Anterior cingulate cortex (tissue), 58 donors: ENCODE results near the gene LMNA.

Source experiments
- DNase-seq, 58 donors: peaks; one replicate each; lab custom pipeline; 2025; lab: John Stamatoyannopoulos, UW

LMNA gene

DNA sequence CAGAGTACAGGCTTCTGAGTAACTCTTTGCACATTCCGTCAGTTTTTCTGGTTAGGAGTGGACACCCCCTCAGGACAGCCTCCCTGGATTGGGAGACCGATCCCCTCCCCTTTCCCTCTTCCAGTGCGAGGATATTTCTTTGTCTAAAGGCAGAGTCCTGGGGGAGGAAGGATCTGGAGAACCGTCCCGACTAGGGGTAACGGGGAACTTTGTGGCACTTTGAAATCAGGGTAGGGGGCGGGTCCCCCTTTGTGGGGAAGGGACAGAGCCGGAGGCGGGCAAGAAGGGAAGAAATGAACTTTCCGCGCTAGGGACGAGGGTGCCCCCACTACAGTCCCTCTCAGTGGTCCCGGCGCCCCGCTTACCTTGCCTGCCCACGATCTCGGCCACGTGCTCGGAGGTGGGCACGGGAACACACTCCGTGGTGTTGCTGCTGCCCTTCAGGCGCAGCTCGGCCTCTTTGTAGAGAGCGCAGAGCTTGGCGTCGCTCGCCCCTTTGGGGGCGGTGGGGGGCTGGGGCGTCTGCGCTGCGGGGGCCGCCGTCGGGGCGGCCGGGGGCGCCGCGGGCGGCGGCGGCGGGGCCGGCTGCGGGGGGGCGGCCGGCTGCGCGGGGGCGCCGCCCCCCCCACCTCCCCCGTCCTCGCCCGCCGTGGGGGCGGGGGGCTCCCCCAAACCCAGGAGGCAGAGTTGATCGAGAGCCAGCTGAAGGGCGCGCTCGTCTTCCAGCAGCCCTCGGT, 33.2 kb upstream of the LMNA start:
- DNase-seq = peak in 1 of 58 donors; percentile 19

DNA sequence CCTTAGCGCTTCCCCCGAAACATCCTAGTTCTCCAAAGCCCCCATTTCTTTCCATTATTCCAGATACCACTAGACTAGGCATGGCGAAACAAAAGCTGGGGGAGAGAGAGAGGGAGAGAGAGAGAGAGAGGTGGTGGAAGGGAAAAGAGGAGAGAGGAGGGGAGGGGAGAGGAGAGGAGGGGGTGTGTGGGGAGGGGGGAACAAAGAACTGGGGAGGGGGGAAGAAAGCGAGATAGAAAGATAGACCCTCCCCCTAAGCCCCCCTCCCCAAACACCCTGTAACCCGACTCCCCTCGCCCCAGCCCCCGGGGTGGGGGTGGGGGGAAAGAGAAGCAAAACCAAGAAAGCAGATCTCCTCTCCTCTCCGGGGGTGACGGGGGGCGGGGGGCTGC, 32.6 kb upstream of the LMNA start:
- no peak for DNase-seq

DNA sequence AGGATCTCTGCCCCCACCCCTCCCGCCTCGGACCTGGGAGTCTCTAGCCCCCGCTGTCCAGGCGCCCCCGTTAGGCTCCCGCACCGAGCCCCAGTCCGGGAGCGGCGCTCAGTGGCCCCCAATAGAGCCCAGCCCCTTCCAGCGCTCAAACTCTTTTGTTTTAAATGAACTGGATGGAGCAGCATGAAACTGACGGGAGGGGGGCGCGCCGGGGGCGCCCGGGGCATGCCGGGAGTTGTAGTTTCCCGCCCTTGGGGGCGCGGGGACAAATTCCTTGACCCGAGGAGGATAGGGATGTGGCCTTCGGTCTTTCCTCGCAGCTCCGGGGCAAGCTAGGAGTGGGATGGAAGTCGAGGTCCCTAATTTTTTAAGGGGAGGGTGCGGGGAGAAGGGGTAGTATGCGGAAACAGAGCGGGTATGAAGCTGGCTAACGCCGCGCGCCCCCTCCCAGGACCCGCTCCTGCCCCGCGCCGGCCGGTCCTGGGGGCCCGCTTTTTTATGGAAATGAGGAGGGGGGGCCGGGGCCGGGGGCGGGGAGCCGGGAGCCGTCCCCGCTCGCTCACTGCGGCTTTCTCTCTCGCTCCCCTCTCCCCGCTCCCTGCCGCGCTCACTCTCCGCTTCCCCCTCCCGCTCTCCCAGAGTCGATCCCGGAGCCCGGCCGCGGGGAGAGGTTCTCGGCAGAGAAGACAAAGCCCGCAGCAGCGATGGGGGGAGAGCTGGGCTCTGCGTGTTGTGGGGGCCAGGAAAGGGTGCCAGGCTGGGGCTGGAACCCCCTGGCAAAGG, 32.0 kb upstream of the LMNA start, which contains the start of gene MEX3A:
MEX3A (minus strand) TSS at position 157 of the 783 bp plus-strand sequence. CDS start 467 bp downstream, outside the sequence.
- peak in 56 of 58 donors; percentile 13 to 80 (median 64) for DNase-seq

DNA sequence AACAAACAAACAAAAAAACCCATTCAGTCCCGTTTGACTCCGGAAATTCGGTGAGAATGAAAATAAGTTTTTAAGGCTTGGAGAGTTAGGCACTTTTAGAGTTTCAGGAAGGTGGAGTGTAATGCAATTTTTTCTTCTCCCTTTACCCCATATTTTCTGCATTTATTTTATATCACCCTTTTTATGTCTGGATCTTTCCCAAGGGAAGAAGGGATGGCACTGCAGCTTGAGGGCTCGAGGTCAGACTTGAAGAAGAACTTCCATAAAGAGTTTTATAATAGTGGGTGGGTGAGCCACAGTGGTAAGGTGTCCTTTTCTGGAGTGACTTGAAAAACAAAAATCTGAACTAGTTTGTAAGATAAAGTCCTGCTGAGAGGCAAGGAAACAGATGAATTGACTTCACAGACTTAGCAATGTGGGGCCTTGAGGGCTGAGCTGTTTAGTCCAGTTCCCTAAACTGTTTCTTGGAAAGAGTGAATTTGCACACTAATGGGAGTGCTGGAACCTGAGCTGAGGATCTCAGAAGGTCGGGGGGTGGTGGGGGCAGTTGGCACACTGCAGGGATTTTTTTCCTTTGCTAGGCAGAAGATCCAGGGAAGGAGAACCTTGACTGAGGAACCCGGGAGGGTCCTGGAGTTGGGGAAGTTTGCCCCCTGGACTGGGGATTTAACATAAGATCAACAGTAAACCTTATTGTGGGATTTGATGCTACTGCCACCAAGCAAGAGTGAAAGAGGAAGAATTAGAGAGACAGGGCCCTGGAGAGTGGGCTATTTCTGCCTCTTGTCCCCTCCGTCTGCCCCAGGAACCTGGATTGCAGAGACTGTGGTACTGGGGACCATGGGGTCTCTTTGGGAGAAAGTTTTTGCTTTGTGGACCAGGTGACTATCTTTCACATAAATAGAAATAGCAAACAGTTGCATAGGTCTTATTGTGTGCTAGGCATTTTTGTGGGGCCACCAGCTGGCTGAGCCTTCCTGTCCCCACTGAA, 30.4 kb upstream of the LMNA start:
- DNase-seq = no peak

DNA sequence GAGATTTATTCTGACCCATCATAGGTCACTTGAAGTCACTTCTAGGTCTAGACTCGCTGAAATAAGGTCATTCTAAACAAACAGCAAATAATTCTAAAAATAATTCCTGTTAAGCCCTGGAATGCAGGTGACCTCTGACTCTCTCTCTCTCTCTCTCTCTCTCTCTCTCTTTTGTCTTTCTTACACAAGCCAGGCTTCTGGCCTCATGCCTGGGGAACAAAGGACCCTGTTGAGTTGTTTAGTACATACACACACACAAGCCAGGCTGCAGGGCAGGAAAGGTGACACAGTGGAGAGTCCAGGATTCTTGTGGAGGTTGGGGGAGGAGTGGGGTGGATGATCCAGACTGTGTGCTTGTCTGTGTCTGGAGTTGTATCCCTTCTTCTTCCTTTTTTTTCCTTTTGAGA, 28.3 kb upstream of the LMNA start:
- DNase-seq = no peak

DNA sequence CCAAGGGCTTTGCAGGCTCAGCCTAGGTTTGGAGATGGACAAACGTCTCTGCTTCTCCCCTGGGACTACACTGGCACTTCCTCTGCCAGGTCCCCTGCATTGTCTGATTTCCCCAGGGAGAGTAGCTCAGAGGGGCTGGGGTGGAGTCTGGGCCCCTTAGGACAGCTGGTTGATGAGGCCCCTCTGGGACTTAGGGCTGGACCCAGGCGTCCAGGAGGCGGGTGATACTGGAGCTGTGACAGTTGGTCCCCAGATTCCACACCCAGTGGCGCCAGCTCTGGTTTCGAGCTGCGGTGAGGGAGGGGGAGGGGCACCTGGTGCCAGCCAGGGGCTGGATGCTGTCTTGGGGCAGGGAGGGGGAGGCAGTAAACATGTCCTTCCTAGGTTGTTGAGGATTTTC, 24.8 kb upstream of the LMNA start:
- DNase-seq = no peak

DNA sequence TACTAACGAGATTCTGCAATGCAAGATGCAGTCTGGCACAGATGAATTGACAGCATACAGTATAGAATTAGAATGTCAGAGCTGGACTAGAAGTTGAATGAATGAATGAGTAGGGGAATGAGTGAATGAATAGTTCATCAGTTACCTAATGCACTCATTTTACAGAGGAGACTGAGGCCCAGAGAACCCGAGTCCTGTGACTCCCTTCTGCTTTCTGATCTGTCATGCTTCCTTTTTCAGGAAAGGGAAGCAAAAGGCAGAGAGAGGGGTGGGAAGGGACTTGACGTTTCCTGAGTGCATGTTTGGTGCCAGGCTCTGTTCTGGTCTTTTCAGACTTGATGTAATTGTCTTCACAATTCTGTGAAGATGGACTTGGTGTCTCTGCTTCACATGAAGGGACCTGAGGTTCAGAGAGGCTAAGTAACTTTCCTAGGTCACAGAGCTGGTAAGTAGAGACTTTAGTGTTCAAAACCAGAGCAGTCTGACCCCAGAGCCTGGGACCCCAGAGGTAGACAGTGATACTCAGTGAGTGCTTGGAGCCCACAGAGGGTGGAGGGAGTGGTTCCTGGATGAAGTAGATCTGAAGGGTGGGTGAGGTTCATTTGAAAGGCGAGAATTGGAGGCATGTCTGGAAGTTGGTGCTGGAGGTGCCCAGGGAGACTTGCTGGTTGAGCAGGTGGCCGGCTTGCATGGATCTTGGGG, 24.2 kb upstream of the LMNA start:
- peak in 2 of 58 donors; percentile 13 to 19 for DNase-seq

DNA sequence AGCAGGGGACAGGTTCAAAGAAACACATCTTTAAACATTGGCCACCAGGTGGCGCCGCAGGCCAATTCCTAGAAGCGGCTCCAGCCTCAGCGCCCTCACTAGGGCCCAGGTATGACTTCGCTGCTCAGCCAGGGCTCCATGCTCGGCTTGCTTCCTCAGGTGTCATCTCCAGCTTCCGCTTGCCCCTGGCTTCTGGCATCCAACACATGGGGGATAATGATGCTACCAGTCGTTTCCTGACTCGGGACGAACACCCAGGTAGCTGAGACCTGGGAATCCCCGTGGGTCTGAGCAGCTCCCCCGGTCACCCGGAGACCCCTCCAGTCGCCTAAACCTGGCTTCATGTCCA, 23.7 kb upstream of the LMNA start:
- DNase-seq = peak in 55 of 58 donors; percentile 21 to 90 (median 63)

DNA sequence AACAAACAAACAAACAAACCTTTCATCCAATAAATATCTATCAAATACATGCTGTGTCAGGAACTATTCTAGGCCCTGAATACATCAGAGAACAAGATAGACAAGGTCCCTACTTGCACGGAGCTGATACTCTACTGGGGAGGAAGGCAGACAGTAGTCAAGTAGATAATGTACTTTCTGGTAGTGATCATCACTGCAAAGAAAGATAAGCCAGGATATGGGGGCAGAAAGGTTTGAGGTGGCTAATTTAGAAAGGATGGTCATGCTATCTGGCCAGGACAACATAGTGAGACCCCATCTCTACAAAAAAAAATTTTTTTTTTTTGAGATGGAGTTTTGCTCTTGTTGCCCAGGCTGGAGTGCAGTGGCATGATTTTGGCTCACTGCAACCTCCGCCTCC, 22.9 kb upstream of the LMNA start:
- DNase-seq = no peak

DNA sequence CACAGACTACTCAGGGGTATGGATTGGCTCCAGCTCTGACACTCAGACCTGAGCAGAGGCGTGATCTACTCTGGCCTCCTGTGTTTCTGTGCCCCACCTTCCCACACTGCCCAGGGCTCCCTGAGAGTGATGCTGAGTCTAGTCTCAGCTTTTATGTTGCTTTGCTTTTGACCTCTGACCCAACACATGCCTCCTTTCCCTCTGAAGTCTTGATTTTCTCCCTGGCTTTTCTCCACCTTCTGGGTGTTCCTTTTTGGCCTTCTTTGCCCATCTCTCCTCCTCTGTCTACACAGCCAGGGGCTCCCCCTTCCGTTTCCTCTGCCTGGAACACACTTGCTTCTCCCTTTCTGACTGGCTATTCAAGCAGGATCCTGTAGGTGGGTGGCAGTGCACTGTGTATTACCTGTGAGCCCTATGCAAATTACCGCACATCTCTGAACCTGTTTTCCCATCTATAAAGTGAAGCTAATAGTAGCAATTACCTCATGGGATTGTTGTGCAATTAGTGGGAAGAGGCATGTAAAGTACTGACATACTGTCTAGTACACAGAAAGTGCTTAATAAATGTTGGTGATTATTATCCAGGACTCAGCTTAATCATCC, 18.5 kb upstream of the LMNA start:
- no peak for DNase-seq

DNA sequence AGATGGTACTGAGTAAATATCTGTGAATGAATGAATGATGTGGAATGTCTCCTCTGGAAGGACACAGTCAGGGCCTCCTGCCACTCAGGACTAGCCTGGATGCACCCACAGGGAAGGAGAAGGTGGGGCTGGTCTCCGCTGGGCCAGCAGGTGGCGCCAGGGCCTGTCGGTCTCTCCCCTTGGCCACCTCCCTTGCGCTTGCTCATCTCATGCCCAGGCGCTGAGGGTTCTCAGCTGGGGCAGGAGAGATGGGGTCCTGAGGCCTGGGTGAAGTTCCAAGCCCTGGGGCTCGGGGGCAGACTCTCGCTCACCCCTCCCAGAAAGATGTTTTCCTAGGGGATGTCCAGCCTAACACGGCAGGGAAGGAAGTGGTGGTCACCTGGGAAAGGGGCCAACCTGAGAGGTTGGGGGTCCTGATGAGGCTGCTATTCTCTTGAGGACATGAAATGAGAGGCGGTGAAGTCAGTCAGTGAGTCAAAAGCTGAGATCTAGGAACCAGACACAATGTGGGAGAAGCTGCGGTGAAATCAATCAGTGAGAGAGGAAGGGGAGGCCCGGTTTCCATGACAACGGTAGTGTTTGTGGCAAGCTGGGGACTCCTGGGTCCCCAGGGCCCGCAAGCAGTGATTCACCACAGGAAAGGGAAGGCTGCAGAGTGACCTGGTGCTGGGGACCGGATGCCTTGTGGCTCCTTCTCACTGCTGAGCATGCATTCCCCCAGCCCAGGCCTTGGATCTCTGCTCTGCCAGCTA, 17.7 kb upstream of the LMNA start:
- DNase-seq = peak in 56 of 58 donors; percentile 19 to 88 (median 72)

DNA sequence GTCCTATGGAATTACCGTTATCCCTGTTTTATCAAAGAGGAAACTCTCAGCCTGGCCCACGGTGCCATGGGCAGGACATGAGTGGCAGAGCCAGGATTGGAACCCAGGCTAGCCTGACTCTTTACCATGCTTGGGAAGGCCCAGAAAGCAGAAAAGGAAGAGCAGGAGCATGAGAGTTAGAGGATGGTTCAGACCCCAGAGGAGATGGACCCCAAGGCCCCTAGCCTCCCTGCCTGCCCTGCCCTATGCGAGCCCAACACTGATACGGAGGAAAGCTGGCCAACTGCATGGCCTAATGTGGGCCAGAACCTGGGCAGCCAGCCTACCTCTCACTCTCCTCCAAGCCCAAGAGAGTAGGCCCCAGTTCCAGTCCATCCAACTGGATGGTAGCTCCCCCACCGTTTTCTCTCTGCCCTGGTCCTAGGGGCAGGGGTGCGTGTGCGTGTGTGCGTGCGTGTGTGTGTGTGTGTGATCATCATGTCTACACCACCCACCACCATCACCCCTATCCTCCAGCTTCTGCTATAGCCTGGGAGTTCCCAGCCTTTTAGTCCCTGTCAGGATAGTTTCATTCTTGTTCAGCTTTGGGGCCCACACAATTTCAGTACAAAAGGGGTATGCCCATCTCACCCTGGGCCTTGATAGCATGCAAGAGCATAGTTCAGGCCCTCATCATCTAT, 16.9 kb upstream of the LMNA start:
- no peak for DNase-seq

DNA sequence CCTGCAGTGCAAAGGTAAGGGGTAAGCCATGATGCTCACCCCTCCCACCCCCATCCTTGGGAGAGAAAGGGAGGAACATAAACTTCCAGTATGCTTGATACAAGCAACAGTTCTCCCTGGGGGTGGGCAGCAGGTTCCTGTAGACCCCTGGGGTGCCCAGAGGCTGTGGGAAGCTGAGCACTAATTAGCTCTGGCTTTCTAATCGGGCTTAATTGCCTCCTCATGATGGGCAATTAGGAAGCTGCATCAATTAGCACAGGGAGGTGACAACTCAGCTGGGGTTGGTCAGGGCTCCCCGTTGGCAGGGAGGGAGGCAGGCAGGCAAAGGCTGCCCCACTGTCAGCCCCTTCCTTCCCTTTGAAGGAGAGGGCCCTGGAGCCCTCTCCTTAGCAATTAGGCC, 15.7 kb upstream of the LMNA start:
- no peak for DNase-seq

DNA sequence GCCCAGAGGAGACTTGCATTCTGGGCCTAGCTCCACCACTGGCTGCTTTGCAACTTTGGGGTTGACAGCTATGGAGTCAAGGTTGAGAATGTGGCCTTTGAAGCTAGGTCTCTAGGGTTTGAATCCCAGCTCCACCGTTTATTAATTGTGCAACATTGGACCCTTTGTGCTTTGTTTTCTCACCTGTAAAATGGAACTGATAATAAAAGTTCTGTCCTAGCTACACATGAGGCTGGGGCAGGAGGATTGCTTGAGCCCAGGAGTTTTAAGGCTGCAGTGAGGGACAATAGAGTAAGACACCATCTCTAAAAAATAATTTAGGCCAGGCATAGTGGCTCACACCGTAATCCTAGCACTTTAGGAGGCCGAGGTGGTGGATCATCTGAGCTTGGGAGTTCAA, 15.2 kb upstream of the LMNA start:
- no peak for DNase-seq

DNA sequence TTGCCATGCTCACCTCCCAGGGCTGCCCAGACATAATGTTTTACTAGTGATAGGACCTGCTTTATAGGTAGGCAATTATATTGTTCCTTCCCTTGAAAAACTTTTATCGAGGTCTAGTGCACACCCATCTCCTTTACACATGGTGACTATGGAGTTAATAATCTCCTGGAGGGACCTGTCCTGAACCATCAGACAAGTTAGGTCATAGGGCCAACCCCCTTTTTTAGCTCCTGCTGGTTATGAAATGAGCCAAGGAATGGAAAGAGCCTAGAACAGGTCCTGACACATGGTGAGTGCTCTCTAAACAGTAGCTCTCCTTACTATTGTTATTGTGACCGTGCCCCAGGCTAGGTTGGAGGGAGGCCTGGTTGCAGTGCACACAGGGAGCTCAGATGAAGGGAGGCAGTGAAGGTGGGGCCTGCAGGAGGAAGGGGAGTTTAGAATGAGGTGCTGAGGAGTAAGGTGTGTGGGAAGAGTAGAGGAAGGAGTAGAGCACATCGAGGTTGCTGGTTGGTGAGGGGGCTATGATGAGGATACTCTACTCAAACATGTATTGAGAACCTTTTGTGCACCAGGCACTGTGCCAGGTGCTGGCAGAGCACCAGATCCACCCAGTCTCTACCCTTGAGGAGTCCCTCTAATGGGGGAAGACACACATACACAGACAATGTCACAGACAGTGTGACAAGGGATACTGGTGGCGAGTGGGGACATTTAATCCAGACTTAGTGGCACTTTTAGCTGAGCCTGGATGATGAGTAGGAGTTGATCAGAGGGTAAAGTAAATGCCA, 14.1 kb upstream of the LMNA start:
- DNase-seq = no peak

DNA sequence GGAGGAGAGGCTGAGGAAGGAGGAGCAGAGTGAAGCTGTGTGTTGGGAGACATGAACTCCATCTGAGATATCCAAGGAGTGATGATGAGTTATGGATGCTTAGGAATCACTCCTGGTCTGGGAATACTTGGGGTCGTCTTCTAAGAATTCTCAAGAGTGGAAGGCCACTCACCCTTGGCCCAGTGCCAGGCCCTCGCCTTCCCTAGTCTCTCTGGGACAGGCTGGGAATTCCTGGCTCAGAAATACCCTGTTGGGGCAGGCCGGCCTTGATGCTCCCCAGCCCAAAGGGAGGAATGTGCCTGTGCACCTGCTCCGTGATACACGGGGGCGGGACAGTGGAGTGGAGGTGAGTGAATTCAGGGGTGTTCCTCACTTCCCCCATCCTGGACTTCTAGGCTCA, 12.6 kb upstream of the LMNA start:
- peak in 1 of 58 donors; percentile 22 for DNase-seq
